DOHH2 (cell line): ENCODE data around the gene METTL22.

Experiments
- H3F3A ChIP-seq: fragments of 200-600 bp; sonication (generic), shearing (Covaris generic); 2 replicates; pipeline ENCODE4 v1.6.0; 2016; ENCODE audit warnings: antibody characterized with exemption, mild to moderate bottlenecking; ENCODE audit not compliant: control insufficient read depth, insufficient read depth
- H3K27ac ChIP-seq: fragments of 200-600 bp; sonication (generic); 2 replicates; pipeline ENCODE4 v1.5.1; 2014; ENCODE audit warnings: low read depth, mild to moderate bottlenecking, low read length, moderate library complexity
- H3K27me3 ChIP-seq: fragments of 200-600 bp; sonication (generic); 2 replicates; pipeline ENCODE4 v1.6.1; 2014; ENCODE audit warnings: mild to moderate bottlenecking, low read length, mixed read lengths; ENCODE audit not compliant: control insufficient read depth
- H3K36me3 ChIP-seq: fragments of 200-600 bp; sonication (generic); 2 replicates; pipeline ENCODE4 v1.6.1; 2014; ENCODE audit warnings: mild to moderate bottlenecking, low read length, moderate library complexity, mixed read lengths; ENCODE audit not compliant: control insufficient read depth
- H3K4me1 ChIP-seq: fragments of 200-600 bp; sonication (generic); 2 replicates; pipeline ENCODE4 v1.6.1; 2014; ENCODE audit warnings: mild to moderate bottlenecking, low read length, mixed read lengths; ENCODE audit not compliant: control insufficient read depth
- H3K4me2 ChIP-seq: fragments of 200-600 bp; sonication (generic); 2 replicates; pipeline ENCODE4 v1.6.0; 2014; ENCODE audit warnings: mild to moderate bottlenecking, low read length, moderate library complexity
- H3K4me3 ChIP-seq: fragments of 200-600 bp; sonication (generic); 2 replicates; pipeline ENCODE4 v1.5.1; 2014; ENCODE audit warnings: mild to moderate bottlenecking, low read length, mixed read lengths
- H3K79me2 ChIP-seq: fragments of 200-600 bp; sonication (generic); 2 replicates; pipeline ENCODE4 v1.6.1; 2014; ENCODE audit warnings: mild to moderate bottlenecking, low read length, mixed read lengths; ENCODE audit not compliant: control insufficient read depth
- H3K9me2 ChIP-seq: fragments of 200-600 bp; sonication (generic); replicated peaks from 2 replicates; pipeline ENCODE4 v1.6.1; 2014; ENCODE audit warnings: mild to moderate bottlenecking, low read length, mixed read lengths; ENCODE audit not compliant: control insufficient read depth
- H3K9me3 ChIP-seq: fragments of 200-600 bp; sonication (generic); 2 replicates; pipeline ENCODE4 v1.6.1; 2014; ENCODE audit warnings: antibody characterized with exemption, low read length, mixed read lengths; ENCODE audit not compliant: control insufficient read depth, insufficient read depth
- H4K20me1 ChIP-seq: fragments of 200-600 bp; sonication (generic); 2 replicates; pipeline ENCODE4 v1.6.0; 2014; ENCODE audit warnings: low read depth, mild to moderate bottlenecking, antibody characterized with exemption, low read length, moderate library complexity; ENCODE audit not compliant: control insufficient read depth, insufficient read depth
- CTCF ChIP-seq: fragments of 200-600 bp; sonication (generic); IDR thresholded peaks from one replicate; pipeline ENCODE4 v1.5.1; 2014; ENCODE audit warnings: antibody characterized with exemption, mild to moderate bottlenecking, low read depth, low read length; ENCODE audit not compliant: poor library complexity, severe bottlenecking
- EZH2phosphoT487 ChIP-seq: fragments of 200-600 bp; sonication (generic); IDR thresholded peaks from 2 replicates; pipeline ENCODE4 v1.6.1; 2017; ENCODE audit warnings: borderline replicate concordance, mild to moderate bottlenecking, antibody characterized with exemption, low read length, moderate library complexity, mixed read lengths

METTL22 gene

GRCh38 chr16:8641671-8642070 lies 20.2 kb downstream of the METTL22 start:
- Histone ChIP-seq H3F3A (no peaks in the 10 kb centered on the region), H3K9me3 (no peaks in the 10 kb centered on the region), H4K20me1 (no peaks in the 10 kb centered on the region), H3K27ac (no peak overlapping the region), H3K4me3 (no peak overlapping the region), H3K4me2 (no peak overlapping the region), H3K4me1 (no peaks in the 10 kb centered on the region), H3K27me3 (no peaks in the 10 kb centered on the region), H3K9me2 (no peaks in the 10 kb centered on the region), H3K79me2 (no peaks in the 10 kb centered on the region), H3K36me3 (peaks cover 70% of the 10 kb centered on the region)
- TF ChIP-seq EZH2phosphoT487 (no peak), CTCF (no peak)

GRCh38 chr16:8642146-8642545 lies 20.6 kb downstream of the METTL22 start:
- Histone ChIP-seq H3F3A (no peaks in the 10 kb centered on the region), H4K20me1 (no peaks in the 10 kb centered on the region), H3K36me3 (peaks cover 70% of the 10 kb centered on the region), H3K4me3 (no peak overlapping the region), H3K4me1 (no peaks in the 10 kb centered on the region), H3K79me2 (no peaks in the 10 kb centered on the region), H3K27me3 (no peaks in the 10 kb centered on the region), H3K4me2 (no peak overlapping the region), H3K9me2 (no peaks in the 10 kb centered on the region), H3K27ac (no peak overlapping the region), H3K9me3 (no peaks in the 10 kb centered on the region)
- TF ChIP-seq EZH2phosphoT487 (no peak), CTCF (no peak)

- no peak for TF ChIP-seq CTCF
- H3K36me3 ChIP-seq = peaks cover 61% of the 10 kb centered on the region
- H3K4me3 ChIP-seq = no peak overlapping the region
Measured at GRCh38 chr16:8644211-8645140, 23.0 kb downstream of the METTL22 start.

More at GRCh38 chr16:8644211-8645140, 23.0 kb downstream of the METTL22 start:
- Histone ChIP-seq H3F3A (no peaks in the 10 kb centered on the region), H3K27me3 (no peaks in the 10 kb centered on the region), H3K9me3 (no peaks in the 10 kb centered on the region), H3K9me2 (no peaks in the 10 kb centered on the region), H3K79me2 (no peaks in the 10 kb centered on the region), H3K4me1 (no peaks in the 10 kb centered on the region), H3K4me2 (no peak overlapping the region), H4K20me1 (no peaks in the 10 kb centered on the region), H3K27ac (no peak overlapping the region)
